ENCODE measurements around the gene ATP6AP1.
A peak's percentile ranks its signal among the peaks of the same experiment; 100 is the strongest.
"Not testable (repeated sequence)": the region's sequence is repeated elsewhere in the genome, so short reads cannot be mapped to it uniquely, and the experiment has no call there.

Gene ATP6AP1

DNA sequence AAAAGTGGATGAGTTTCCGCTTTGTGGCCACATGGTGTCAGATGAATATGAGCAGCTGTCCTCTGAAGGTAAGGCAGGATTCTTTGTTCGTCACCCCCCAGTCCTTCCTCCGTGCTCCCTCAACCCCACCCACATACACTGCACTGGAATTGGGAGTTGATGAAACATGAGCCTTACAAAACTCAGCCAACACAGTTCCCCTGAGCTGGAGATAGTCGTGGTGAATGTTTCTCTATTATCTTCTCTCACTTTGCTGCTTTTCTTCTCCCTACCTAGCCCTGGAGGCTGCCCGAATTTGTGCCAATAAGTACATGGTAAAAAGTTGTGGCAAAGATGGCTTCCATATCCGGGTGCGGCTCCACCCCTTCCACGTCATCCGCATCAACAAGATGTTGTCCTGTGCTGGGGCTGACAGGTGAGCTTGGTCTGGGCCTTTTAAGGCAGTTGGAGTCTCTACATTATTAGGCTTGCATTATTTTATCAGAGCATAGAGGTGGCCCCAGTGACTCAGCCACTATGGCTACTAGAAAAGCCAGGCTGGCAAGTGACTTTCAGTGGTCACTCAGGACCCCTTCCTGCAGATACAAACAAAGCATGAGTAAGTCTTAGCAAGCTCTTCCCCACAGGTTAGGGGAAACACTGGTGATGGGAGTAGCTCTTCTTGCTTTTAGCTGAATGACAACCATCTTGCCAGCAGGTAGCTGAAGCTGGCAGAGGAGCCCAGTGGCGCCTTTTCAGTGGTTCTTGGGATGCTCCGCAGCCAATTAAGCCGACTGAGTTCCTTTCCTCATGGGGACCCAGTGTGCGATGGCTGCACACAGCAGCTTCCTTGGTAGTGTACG lies 28.7 kb upstream of the ATP6AP1 start:
- no peak for DNase-seq

DNA sequence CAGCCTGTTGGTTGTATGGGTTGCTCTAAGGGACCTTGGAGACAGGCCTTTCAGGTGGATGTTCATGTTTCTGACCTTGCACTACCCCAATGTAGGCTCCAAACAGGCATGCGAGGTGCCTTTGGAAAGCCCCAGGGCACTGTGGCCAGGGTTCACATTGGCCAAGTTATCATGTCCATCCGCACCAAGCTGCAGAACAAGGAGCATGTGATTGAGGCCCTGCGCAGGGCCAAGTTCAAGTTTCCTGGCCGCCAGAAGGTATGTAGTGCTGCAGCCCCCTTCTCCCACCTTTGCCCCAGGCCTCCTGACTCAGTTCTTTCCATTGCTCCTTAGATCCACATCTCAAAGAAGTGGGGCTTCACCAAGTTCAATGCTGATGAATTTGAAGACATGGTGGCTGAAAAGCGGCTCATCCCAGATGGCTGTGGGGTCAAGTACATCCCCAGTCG lies 28.1 kb upstream of the ATP6AP1 start:
- DNase-seq = not testable (repeated sequence)

DNA sequence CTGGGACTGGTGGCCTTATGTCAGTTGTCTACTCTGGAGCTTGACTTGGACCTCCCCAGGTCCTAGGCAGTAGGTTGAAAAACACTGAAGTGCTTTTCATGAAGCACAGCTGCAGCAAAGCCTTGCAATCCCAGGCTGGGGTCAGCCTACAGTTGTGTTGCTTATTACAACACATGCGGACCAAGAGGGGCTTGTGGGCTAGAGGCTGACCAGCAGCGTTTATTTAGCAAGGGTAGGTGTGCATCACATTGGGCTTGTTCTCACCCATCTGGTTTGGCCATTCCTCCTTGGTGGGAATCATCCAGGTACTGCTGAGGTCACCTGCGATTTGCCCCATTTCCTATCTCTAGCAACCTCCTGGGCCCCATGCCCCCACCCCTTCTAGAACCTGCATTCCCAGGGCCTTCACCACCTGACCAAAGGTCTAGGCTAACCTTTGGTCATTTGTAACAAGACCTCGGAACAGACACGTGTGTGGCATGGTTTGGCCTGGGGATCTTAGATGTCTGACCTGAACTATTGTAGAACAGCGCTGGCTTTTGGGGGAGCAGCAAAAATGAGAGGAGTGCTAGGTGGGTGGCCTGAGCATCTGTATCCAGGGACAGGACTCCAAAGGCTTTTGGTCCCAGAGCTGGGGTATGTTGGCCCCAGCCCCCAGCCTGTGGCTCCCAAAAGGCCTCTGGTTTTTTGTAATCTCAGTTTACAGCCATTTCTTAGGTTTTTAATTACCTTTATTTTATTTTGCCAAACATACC lies 27.3 kb upstream of the ATP6AP1 start:
- DNase-seq = no peak

DNA sequence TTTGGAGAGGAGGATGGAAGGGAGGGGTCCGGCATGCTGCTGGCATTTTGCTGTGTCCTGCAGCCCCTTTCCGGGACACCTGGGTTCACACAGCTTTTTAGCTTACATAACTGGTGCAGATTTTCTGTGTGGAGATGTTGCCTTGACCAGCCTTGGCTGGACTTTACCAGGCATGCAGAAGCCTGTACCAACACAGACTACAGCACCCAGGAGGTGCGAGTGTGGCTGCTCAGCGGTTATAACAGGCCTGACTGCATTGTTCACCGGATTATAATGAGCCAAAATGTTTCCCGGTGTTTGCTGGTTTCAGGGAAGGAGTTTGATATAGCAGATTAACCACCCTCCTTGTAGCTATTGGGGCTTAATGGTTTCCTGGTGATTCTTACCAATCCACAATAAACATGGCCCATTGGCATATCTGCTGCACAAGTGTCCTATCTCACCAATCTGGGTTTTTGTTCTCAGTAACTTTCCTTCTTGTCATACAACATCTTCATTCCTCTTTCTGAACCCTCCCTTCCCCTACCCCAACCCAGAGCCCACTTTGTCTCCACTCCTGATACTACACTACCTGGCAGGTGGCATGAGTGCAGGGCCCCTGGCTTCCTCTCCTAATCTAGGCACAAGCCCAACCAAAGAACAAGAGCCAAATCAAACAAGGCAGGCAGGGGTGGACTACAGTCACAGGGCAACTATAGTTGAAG lies 26.4 kb upstream of the ATP6AP1 start:
- no peak for DNase-seq

DNA sequence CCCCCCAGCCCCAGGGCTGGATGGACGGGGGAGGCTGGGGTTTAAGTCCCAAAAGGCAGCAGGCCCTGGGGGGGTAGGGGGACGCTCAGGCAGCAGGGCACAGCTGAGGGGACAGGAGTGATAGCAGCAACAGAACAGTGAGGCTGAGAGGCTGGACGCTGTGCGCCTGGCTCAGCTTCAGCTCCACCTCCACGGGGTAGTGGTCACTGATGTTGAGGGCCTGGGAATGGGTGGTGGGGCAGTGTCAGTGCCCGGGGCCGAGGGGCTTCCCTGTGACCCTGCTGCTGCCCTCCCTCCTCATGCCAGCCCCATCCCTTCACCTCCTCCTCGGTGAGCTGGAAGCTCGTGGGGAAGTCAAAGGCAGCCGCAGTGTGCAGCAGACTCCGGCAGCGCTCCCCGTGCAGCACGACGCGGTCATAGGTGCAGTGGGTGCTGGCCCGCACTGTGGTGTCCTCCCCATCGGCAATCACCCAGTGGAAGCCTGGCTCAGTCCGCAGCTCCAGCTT lies 25.8 kb upstream of the ATP6AP1 start:
- no peak for DNase-seq

DNA sequence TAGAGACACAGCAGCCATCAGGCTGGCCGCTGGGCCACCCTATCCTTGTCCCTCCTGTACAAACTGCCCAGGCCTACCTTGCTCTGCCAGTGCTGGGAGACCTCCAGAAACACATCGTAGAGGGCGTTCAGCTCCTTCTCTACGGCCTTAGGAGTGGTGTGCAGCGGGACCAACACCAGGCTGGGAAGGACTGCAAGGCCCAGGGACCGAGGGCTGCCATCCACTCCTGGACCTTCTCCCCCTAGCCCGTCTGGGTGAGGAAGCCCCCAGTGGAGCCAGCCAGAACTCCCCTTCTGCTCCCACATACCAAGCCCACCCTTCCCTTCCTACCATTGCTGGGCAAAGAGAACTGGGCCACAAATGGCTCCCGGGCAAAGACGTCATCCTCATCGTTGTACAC lies 25.3 kb upstream of the ATP6AP1 start:
- no peak for DNase-seq

DNA sequence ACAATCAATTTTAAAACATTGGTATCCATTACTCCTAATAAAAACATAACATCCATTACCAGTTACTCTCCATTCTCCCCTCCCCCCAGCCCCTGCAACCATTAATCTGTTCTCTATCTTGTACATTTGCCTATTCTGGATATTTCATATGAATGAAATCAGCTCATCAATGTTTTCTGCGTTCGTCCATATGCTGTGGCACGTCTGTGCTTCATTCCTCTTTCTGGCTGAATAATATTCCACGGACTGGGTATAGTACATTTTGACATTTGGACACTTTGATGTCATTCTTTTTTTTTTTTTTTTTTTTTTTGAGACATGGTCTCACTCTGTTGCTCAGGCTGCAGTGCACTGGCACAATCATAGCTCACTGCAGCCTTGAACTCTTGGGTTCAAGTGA lies 24.6 kb upstream of the ATP6AP1 start:
- no peak for DNase-seq

DNA sequence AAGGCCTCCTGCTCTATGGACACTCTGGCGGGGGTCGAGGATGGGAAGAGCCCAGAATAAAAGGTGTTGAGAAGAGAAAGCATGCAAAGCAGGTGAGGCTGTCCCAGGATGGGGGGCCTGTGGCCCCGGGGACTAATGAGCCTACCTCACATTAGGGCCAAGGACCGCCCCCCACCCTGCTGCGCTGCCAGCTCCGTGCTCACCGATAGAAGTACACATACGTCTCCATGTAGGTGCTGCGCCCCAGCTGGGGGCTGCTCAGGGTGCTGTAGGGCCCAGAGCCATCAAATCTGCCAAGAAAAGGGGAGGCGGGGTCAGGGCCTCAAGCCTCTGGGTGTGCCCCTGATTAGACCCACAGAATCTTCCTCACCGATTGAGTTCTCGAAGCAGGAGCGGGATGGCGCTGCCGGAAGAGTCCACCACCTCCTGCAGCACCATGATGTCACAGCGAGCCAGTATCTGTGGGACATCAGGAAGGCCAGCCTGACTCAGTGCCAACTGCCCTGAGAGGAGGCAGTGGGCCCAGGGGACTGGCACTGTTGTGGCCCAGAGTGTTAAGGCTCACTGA lies 23.8 kb upstream of the ATP6AP1 start:
- no peak for DNase-seq

DNA sequence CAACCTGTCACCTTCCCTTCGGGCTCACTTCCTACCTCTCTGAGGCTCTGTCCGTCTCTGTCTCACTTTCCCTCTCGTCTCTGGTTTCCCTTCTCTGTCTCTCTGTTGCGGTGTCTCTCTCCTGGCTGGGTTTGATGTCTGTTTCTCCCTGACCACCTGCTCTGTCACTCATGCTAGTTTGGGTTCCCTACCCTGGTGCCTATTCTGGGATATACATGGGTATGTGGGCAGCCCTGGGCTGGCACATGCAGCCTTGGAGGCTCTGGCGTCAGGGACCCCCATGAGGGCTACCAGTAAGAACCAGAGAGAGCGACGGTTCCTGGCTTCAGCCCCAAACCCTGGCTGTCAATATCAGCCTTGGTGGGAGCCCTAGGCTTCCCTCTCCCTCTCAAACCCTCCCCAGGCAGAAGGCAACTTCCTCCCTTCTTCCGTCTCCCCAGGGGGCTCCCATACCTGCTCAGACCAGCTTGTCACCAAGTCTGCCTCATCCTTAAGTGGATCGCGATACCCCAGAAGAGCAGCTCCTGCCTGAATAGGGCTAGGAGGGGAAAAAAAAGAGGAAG lies 19.7 kb upstream of the ATP6AP1 start:
- no peak for DNase-seq

DNA sequence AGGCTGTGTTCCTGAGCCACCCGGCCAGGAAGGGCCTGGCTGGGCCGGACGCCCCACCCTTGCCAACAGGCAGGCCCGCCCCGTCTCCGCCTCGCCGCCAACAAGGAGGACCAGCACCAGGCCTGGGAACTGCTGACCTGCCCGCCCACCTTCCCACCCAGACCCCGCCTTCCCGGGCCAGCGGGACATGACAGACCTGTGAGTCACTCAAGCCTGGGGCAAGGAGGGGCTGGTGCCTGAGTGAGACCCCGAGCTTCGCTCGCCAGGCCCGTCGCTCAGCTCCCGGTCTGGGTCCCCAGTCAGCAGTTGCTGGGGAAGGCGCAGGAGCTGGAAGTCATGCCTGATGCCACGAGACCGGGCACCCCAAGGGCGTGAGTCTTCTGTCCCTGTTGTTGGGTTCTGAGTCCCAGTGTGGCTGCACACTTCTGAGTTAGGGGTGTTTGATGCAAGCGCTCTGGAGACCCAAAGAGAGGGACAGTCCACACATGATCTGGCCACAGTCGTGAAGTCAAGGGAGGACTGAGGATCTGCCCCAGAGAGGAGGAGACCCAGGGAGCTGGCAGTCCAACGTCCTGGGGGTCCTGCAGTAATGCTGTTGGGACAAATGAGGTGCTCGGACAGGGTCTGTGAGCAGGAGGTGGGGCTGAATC lies 19.1 kb upstream of the ATP6AP1 start, which contains the start of gene DNASE1L1:
Gene DNASE1L1 (minus strand): TSS at position 33 of the 650 bp plus-strand sequence. CDS start 3,686 bp downstream, outside the sequence.
- DNase-seq = no peak

DNA sequence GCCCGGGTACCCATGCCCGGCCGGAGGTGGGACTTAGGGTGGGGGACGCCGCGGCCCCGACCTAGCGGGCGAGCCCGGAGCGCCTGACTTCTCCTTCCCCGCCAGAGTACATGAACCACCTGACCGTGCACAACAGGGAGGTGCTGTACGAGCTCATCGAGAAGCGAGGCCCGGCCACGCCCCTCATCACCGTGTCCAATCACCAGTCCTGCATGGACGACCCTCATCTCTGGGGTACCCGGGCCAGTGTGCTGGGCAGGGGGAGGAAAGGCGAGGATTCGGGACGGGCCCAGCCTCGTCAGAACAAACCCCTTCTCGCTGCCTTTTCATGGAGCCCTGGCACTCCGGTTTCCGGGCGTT lies 16.5 kb upstream of the ATP6AP1 start:
- peak; percentile 32 for DNase-seq

DNA sequence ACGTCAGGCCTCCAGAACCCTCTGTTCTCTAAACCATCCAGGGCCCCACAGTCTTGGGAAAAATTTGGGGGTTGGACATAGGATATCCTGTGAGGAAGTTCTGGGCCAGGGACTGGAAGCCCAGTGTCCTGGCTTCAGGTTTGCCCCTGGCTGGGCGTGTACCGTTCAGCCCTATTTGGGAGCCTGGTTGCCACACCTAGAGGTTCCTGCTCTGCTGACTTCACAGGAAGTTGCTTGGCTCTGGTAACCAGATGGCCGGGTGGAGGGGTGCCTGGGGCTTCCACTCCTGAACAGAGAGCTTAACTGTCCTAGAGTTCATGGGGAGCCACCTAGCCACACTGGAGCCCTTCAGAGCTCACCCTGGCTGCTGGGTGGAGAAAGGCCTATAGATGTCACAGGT lies 16.0 kb upstream of the ATP6AP1 start:
- DNase-seq = no peak

DNA sequence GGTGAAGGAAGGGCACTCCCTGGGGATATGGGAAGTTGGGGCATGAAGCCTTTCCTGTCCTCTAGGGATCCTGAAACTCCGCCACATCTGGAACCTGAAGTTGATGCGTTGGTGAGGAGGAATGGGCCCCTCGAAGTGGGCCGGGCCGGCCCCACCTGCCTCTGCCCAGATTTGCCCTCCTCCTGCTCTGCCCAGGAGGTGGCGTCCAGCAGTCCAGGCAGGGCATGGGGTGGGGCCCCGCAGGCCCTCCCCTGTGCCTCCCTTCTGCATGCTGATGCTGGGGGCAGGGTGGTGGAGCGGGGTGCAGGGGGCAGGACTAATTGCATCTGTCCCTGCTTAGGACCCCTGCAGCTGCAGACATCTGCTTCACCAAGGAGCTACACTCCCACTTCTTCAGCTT lies 15.3 kb upstream of the ATP6AP1 start:
- DNase-seq = no peak

DNA sequence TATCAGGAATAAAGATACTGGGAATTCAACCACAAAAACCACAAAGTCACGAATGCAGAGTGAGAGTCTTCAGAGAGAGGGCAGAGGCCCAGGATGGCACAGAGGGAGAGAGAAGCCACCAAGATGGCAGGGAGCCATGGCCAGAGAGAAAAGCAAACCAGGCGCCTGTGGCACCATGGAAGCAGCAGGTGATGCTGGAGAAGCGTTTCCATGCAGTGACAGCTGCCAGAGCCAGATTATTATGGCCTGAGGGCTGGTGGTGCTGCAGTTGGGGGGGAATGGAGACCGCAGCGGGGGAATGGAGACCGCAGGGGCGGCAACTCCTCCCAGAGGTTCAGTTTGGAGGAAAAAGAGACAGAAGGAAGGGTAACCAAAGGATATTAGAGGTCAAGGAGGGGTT lies 11.3 kb upstream of the ATP6AP1 start:
- DNase-seq = peak; percentile 64

DNA sequence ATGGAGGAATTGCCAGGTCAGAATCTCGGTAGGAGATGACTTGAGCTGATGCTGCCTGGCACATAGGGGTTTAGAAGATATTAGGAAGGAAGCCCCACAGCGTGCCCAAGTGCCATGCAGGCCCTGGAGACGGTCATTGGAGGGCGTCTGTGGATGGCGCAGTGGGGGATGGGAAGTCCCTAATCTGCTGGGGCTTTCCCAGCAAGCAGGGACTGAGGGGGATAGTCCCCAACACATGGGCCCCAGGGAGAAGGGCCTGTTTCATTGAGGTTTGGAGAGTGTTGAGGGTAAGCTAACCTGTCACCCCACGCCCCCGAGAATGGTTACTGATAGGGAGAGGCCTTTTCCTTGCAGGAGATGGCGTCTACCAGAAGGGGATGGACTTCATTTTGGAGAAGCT lies 9.3 kb upstream of the ATP6AP1 start:
- DNase-seq = no peak

DNA sequence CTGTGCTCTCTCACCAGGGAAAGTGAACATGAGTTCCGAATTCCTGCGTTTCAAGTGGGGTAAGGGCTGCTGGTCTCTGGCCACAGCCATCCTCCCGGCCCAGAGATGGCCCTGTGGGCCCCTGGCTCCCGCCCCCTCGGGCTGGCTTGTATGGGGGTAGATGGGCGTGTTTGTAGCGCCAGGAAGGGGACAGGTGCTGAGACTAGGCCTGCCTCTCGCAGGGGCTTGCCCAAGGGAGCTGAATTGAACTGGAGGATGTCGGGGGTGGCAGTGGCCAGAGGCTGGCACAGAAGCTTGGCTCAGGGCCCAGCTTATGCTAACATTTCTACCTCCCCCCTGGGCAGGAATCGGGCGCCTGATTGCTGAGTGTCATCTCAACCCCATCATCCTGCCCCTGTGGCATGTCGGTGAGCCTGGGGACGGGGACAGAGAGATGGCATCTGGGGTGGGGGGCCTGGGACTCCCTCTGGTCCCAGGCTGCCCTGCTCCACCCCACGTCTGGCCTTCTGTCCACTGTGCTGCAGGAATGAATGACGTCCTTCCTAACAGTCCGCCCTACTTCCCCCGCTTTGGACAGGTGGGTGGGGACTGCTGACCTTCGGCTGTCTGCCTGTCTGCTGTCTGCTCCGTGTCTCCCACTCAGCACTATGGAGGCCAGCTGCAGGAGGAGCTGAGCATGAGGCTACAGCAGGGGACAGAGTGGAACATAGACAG lies 8.6 kb upstream of the ATP6AP1 start:
- DNase-seq = peak; percentile 33

DNA sequence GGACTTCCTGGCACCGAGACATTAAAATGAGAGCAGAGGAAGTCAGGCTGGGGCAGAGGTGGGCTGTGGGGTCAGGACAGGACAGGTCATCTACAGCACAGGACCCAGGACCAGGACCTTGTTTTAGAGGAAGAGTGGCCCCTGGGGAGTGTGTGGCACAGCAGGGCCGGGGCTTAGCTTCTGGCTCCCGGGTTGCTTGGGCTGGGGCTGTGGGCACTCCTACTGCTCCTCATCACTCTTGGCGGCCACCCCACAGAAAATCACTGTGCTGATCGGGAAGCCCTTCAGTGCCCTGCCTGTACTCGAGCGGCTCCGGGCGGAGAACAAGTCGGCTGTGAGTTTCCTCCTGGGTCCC lies 8.1 kb upstream of the ATP6AP1 start:
- no peak for DNase-seq

DNA sequence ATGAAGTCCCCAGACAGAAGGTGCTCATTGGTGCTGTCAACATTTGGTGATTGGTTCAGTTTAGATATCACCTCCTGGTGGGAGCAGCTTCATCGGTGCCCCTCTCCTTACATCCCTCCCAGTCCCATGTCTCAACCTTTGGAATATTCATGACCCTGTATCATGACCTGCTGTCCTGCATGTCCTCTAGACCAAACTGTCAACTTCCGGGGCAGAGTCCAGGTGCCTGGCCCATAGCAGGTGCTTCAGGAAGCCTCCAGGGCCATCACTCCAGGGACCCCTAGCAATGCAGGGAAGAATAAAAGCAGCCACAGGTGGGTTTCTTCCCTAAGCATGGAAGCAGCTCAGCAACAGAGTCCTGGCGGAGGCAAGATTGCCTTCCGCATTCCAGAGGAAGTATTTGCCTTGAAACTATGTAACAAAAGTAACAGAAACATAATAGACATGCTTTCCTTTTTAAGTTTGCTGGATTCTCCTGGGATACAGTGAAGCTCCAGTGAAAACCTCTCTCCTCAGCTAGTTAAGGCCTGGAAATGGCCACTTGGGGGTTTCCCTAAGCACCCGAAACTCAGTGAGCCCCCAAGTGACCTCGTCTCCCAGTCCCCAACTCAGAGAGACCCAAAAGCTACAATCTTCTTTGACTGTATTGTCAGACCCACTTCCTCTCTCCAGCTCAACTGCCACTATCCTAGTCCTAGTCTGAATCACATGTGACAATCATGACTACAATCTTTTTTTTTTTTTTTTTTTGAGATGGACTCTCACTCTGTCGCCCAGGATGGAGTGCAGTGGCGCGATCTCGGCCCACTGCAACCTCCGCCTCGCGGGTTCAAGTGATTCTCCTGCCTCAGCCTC lies 1.3 kb upstream of the ATP6AP1 start:
- DNase-seq = no peak

DNA sequence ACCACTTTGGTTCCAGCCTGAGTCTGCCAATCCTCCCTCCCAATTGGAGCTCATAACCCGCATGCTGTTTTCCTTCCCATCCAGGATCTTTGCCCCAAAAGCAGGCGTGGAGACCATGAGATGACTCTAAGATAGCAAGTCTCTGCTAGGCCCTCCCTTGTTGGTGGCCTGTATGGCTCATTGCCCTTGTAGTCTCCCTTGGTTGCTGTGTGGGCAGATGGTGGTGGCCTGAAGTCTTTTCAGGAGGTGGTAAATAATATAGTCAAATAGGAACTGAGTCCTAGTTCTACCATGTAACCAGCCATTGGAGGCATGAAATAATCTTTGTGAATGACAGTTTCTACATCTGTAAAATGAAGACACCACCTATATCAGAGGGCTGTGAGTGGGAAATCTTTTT lies 1.2 kb downstream of the ATP6AP1 start:
- DNase-seq = no peak

DNA sequence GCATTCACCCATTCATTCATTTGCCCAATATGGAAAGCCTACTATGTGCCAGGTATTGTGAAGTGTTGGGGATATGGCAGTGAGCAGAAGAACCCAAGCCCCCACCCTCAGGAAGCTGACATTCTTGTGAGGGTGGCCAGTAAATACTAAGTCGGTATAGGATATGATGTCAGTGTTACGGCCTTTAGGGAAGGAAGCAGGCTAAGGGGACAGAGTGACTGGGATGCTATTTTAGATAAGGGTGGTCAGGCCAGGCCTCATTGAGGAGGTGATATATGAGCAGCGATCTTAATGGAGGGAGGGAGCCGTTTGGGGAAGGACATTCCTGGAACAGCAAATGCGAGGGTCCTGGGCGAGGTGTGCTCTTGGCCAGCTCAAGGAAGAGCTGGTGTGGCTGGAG lies 2.0 kb downstream of the ATP6AP1 start:
- DNase-seq = no peak

DNA sequence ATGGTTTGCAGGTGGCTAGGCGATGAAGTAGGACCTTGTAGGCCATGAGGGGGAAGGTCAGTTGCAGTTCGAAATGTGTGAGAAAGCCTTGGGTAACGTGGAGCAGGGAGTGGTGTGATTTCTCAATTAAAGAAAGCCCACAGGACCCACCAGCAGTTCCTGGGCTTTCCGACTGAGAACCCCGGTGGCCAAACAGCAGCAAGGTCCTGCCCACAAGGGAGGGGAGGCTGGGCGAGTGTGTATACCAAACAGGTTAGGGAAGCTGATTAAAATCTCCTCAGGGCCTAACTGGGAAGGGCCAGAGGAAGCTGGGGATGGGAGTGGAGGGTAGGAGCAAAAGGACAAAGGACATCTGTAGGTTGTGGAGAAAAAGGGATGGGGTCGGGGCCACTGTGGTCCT lies 2.4 kb downstream of the ATP6AP1 start:
- DNase-seq = no peak
